WI38 (cell line): ENCODE data around the gene DHX58.

Source experiments
- H3K4me3 ChIP-seq: 2 replicates; pipeline ENCODE4 v1.5.1; 2011; ENCODE audit warnings: low read depth, mild to moderate bottlenecking, control low read depth, low read length
- CTCF ChIP-seq: IDR thresholded peaks from 2 replicates; pipeline ENCODE4 v1.5.1; 2012; ENCODE audit warnings: low read depth, mild to moderate bottlenecking, control low read depth, low read length

DHX58 gene

GRCh38 chr17:42126836-42127235 lies 14.3 kb upstream of the DHX58 start:
- TF ChIP-seq CTCF = no peak

GRCh38 chr17:42125565-42125964 lies 13.1 kb upstream of the DHX58 start:
- TF ChIP-seq CTCF = no peak
- no peak overlapping the region for H3K4me3 ChIP-seq

More at GRCh38 chr17:42126836-42127235, 14.3 kb upstream of the DHX58 start:
- no peak overlapping the region for H3K4me3 ChIP-seq

GRCh38 chr17:42124256-42124655 lies 11.7 kb upstream of the DHX58 start:
- no peak overlapping the region for H3K4me3 ChIP-seq
- TF ChIP-seq CTCF = no peak

- no peak within 1 kb of the TSS for H3K4me3 ChIP-seq
- no peak for TF ChIP-seq CTCF
These were observed 10.1 kb upstream of the DHX58 start, which contains the start of gene HSPB9 for GRCh38 chr17:42122371-42123303. Gene HSPB9, plus strand, starts transcription at chr17:42122804. Its CDS starts 47 bp downstream, at chr17:42122851.

- no peak for TF ChIP-seq CTCF
- H3K4me3 ChIP-seq = peak within 1 kb of the TSS; percentile 57
These were observed 8.6 kb upstream of the DHX58 start, which contains the start of gene KAT2A for GRCh38 chr17:42120770-42121769. Gene KAT2A, minus strand, starts transcription at chr17:42121367. Its CDS starts 63 bp downstream, at chr17:42121304.

- H3K4me3 ChIP-seq = peak overlapping the region; percentile 57
- TF ChIP-seq CTCF = no peak
These were observed 7.8 kb upstream of the DHX58 start for GRCh38 chr17:42120161-42120769.
